Panc1 (cell line): ENCODE results near the gene SIGLEC8.

Experiments used
- POLR2AphosphoS5 ChIP-seq: IDR thresholded peaks from 2 replicates; pipeline ENCODE4 v1.6.1; 2012; ENCODE audit warnings: mild to moderate bottlenecking, low read depth, low read length, moderate library complexity
- REST ChIP-seq, 2 experiments: IDR thresholded peaks; 2 replicates each; pipeline ENCODE4 v1.6.1; 2011 to 2012; ENCODE audit warnings: low read depth in 2 of 2, control low read depth in 1 of 2, low read length in 1 of 2, mild to moderate bottlenecking in 1 of 2, moderate library complexity in 1 of 2; ENCODE audit not compliant: insufficient read depth in 1 of 2
- SIN3A ChIP-seq: IDR thresholded peaks from 2 replicates; pipeline ENCODE4 v1.6.1; 2012; ENCODE audit warnings: low read depth, mild to moderate bottlenecking, low read length, moderate library complexity, borderline replicate concordance; ENCODE audit not compliant: insufficient read depth
- TCF7L2 ChIP-seq: IDR thresholded peaks from 2 replicates; pipeline ENCODE4 v1.6.1; 2011; ENCODE audit warnings: mild to moderate bottlenecking, low read depth, low read length, inconsistent platforms
- TF ChIP-seq, protein P1 (sequence below): fragments of 450-650 bp; IDR thresholded peaks from 2 replicates; pipeline ENCODE4 v1.5.1; 2017; ENCODE audit warnings: mild to moderate bottlenecking

- TF ChIP-seq, protein P1, sequence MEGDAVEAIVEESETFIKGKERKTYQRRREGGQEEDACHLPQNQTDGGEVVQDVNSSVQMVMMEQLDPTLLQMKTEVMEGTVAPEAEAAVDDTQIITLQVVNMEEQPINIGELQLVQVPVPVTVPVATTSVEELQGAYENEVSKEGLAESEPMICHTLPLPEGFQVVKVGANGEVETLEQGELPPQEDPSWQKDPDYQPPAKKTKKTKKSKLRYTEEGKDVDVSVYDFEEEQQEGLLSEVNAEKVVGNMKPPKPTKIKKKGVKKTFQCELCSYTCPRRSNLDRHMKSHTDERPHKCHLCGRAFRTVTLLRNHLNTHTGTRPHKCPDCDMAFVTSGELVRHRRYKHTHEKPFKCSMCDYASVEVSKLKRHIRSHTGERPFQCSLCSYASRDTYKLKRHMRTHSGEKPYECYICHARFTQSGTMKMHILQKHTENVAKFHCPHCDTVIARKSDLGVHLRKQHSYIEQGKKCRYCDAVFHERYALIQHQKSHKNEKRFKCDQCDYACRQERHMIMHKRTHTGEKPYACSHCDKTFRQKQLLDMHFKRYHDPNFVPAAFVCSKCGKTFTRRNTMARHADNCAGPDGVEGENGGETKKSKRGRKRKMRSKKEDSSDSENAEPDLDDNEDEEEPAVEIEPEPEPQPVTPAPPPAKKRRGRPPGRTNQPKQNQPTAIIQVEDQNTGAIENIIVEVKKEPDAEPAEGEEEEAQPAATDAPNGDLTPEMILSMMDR, result no peak
- TF ChIP-seq POLR2AphosphoS5, result no peak
- TF ChIP-seq REST (IDR thresholded peaks at IDR 0.05; ENCODE audit: insufficient read depth in 1 of 2, low read depth in 2 of 2, low read length in 1 of 2), result no peak
- no peak for TF ChIP-seq SIN3A
- no peak for TF ChIP-seq TCF7L2
These were observed 7.4 kb downstream of the SIGLEC8 start for GRCh38 chr19:51450730-51451307.
